HG02870 (cell line): ENCODE results near the gene RIN3.
"Not testable (repeated sequence)": the region's sequence is repeated elsewhere in the genome, so short reads cannot be mapped to it uniquely, and the experiment has no call there.

Experiments
- ATAC-seq: cut with Tn5 transposase; IDR thresholded peaks from one replicate; pipeline ENCODE4 v1.9.1; 2021; ENCODE audit warnings: mild to moderate bottlenecking, moderate library complexity; ENCODE audit not compliant: unreplicated experiment

RIN3 gene

GRCh38 chr14:92615451-92615850, 101.9 kb downstream of the RIN3 start:
- ATAC-seq, result no peak

DNA sequence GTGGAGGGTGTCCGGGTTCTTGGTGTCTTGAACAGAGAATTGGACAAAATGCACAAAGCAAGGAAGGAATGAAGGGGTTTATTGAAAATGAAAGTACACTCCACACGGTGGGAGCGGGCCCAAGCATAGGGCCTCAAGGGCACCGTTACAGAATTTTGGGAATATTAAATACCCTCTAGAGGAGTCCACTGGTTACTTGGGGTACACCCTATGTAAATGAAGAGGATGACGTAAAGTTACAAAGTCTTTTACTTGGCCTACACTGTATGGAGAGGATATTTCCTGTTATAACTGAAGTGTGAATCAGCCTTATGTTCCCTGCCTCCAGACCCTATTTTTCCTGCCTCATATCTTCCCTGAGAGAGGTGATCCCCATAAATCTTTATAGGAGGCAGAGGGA, 102.6 kb downstream of the RIN3 start:
- ATAC-seq, result no peak

DNA sequence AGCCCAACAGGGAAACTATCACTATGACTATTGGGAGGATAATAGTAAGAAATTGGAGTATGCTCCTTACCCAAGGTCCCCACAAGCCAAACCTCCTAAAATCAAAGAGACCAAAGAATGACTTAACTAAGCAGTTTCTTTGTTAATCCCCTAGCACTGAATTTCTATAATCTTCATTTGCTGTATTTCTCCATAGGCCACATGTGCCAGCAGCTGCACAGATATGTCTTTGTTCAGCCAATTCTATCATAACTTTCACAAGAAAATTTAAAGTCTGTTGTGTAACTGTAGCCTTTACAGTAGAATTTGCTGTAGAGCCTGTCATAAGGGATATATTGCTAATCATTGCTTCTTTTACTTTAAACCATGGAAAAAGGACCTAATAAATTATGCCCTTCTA, 104.0 kb downstream of the RIN3 start:
- ATAC-seq, result no peak

DNA sequence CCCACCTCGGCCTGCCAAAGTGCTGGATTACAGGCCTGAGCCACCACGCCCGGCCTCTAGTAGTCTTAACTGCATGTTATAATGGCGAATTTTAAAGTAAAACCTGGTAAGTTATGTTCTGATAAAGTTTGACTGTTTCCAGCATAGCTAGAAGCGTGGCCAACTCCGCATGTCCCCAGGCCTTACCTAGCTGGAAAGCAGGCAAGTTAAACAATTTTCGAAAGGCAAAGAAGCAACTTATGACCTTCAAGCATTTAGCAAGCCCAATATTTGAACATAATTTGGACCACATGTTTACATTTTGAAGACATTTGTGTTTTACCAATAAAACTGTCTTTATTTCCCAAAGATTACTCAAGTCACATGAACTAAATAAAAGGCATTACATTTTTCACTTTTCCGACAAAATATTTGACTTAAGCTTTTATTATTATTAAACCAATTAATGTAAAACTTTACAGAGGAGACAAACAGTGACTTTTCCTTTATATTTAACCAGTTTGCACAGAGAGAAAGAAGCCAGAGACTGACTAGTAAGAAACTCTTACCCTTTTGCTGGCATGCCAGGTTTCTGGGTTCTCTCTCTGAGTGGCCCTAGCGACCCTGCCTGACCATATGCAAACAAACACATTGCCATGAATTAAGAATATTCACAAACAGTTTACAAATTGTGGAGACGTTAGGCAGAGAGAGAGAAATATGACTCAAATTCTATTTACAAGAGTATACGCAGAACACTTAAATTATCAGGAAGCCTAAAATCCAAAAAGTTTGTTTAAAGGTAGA, 106.3 kb downstream of the RIN3 start:
- no peak for ATAC-seq

GRCh38 chr14:92622311-92622710, 108.7 kb downstream of the RIN3 start:
- ATAC-seq, result no peak

GRCh38 chr14:92624764-92625163, 111.2 kb downstream of the RIN3 start:
- ATAC-seq, result no peak

GRCh38 chr14:92625213-92625612, 111.6 kb downstream of the RIN3 start:
- ATAC-seq, result no peak

DNA sequence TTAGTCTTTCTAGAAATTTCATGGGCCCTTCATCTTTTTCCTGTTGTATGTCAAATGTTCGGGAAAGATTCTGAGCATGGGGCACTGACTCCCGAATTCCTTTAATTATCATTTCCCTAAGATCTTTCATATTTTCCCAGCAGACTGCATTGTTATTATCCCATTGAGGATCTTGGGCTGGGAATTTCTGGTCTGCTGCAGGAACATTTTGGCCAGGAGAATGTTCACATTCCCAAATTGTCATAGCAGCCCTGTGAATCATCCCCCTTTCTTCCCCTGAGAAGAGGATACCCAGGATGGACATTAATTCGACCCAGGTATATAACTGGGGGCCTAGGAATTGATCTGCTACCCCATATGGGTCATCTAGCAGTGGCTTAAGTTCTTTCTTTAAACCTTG, 112.5 kb downstream of the RIN3 start:
- no peak for ATAC-seq

- no peak for ATAC-seq
Measured at GRCh38 chr14:92627707-92628215, 114.2 kb downstream of the RIN3 start.

GRCh38 chr14:92628636-92629035, 115.1 kb downstream of the RIN3 start:
- ATAC-seq, result no peak

- no peak for ATAC-seq
Measured at GRCh38 chr14:92630367-92630766, 116.8 kb downstream of the RIN3 start.

- no peak for ATAC-seq
Measured at GRCh38 chr14:92631098-92631497, 117.5 kb downstream of the RIN3 start.

DNA sequence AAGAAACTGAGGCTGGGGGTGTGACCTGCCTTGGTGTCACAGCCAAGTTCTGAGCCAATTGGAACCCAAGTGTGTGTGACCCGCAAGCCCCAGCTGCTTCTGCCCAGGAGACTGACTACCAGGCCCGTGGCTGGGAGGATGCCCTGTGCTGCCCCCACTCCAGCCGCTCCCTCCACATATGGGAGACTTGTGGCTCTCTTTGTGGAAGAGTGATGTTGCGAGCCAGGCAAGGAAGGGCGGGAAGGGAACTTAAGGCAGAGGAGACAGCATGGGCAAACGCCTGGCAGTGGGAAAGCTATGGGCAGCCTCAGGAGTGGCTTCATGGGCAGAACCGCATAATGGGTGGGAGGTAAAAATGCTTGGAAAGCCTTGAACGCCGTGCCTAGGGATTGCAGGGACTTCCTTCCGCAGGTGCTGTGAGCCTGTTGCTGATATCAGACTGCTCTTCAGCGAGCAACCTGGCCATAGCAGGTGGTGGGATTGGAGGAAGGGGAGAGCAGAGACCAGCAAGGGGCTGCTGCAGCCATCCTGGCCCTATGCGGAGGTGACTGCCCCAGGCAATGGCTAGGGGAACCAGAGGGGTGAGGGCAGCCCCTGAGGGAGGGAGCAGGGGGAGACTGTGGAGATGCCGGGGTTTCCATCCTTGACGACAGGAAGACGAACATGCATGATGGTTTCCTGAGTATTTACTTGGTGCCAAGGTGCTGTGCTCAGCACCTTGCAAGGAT, 119.1 kb downstream of the RIN3 start:
- ATAC-seq, result no peak

DNA sequence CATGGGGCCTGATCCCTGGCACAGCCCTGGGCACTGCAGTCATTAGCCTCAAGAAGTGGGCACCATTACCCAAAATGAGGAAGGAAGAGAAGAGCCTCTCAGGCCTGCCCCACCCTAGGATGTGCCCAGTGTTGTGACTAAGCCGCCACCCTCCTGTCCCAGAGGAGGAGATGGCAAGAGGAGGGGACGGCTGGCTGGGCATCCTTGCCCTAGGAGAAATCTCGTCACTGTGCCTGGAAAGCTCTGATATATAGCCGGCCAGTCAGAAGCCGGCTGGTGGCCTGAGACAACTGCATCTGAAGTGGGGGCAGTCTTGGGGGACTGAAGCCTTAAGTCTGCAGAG, 119.7 kb downstream of the RIN3 start:
- ATAC-seq, result no peak

GRCh38 chr14:92633724-92634123, 120.1 kb downstream of the RIN3 start:
- ATAC-seq, result no peak

GRCh38 chr14:92635031-92635430, 121.5 kb downstream of the RIN3 start:
- no peak for ATAC-seq

DNA sequence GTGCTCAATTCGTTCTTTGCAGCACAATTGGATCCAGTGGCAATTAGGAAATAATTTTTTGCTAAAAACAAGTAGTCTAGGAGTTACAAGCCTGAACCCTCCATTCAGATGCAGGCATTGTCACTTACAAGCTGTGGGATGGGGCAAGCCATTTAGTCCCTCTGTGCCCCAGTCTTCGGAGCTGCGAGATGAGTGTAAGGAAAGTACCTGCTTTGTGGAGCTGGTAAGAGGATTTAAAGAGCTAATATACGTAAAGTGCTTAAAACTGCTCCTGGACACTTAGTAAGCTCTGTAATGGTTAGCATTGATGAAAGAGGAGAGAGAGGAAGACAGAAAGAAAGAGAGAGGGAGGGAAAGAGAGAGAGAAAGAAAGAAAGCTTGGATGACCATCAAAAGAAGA, 122.3 kb downstream of the RIN3 start:
- ATAC-seq, result no peak

- ATAC-seq, result no peak
Measured at GRCh38 chr14:92637228-92637627, 123.6 kb downstream of the RIN3 start.

GRCh38 chr14:92637864-92638263, 124.3 kb downstream of the RIN3 start:
- no peak for ATAC-seq

DNA sequence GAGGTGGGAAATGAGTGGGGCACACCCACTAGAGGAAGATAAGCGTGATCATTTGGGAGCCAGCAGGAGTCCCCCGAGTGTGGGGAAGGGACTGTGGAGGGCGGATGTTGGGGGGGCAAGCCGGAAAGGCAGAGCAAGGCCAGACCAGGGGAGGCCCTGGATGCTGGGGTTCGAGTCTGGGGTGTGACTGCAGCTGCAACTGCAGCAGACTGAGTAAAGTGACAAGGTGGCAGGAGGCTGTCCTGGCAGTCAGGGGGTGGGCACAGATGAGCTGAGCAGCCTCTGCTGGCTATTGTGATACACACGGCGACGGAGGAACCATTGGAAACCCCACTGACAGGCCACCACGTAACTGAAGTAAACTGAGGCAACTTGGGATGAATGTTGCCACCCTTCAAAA, 124.7 kb downstream of the RIN3 start:
- no peak for ATAC-seq

DNA sequence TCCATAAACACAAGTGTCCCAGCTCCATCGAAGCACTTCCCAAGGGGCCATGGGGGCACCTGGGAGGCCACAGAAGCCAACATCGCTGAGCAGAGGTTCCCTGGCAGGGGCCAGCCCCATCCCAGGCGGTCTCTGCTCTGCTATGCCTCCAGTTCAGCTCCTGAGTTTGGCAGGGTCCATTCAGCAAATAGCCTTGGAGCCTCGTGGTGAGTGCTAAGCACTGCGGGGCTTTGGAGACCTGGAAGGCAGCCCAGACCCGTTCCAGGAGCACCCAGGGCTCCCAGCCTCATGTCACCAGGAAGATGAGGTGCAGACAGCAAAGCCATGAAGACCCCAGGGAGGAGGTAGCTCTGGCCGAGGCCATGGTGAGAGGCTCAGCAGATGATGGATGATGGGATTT, 125.3 kb downstream of the RIN3 start:
- ATAC-seq, result no peak

GRCh38 chr14:92639472-92640117, 126.0 kb downstream of the RIN3 start:
- not testable (repeated sequence) for ATAC-seq
